Trophoblast cell (in vitro differentiated cells and primary cell): ENCODE measurements around the gene LPGAT1.
"Not testable (repeated sequence)": the region's sequence is repeated elsewhere in the genome, so short reads cannot be mapped to it uniquely, and the experiment has no call there.

ENCODE experiments used
- DNase-seq, 2 donors: peaks; one replicate each; pipeline ENCODE4 v3.0.0-alpha.2; 2016
- H2AFZ ChIP-seq: 2 replicates; pipeline ENCODE4 v1.6.1; 2013; ENCODE audit warnings: low read length, moderate library complexity, mild to moderate bottlenecking; ENCODE audit not compliant: insufficient read depth, poor library complexity
- H2AK5ac ChIP-seq: 2 replicates; pipeline ENCODE4 v1.6.1; 2013; ENCODE audit warnings: mild to moderate bottlenecking, low read length
- H2BK120ac ChIP-seq: 2 replicates; pipeline ENCODE4 v1.6.1; 2013; ENCODE audit warnings: low read length, mild to moderate bottlenecking, moderate library complexity; ENCODE audit not compliant: insufficient read depth, poor library complexity
- H2BK12ac ChIP-seq: 2 replicates; pipeline ENCODE4 v1.6.1; 2013; ENCODE audit warnings: mild to moderate bottlenecking, low read length, moderate library complexity
- H2BK5ac ChIP-seq: 2 replicates; pipeline ENCODE4 v1.6.1; 2013; ENCODE audit warnings: low read length, low read depth, moderate library complexity, mild to moderate bottlenecking; ENCODE audit not compliant: poor library complexity
- H3K14ac ChIP-seq: 2 replicates; pipeline ENCODE4 v1.6.1; 2013; ENCODE audit warnings: mild to moderate bottlenecking, low read length
- H3K18ac ChIP-seq: 2 replicates; pipeline ENCODE4 v1.6.1; 2013; ENCODE audit warnings: mild to moderate bottlenecking, low read length
- H3K23ac ChIP-seq: 2 replicates; pipeline ENCODE4 v1.6.1; 2013; ENCODE audit warnings: low read length
- H3K27ac ChIP-seq: 2 replicates; pipeline ENCODE4 v1.5.1; 2013; ENCODE audit warnings: low read depth, mild to moderate bottlenecking, inconsistent platforms, low read length, moderate library complexity
- H3K27me3 ChIP-seq: 2 replicates; pipeline ENCODE4 v1.6.1; 2013; ENCODE audit warnings: inconsistent platforms, mild to moderate bottlenecking, low read length, moderate library complexity; ENCODE audit not compliant: insufficient read depth
- H3K36me3 ChIP-seq, 2 experiments: 1 replicate in 1 of 2; 2 replicates in 1 of 2; pipeline ENCODE4 v1.6.1; 2013; ENCODE audit warnings: low read length in 2 of 2, mild to moderate bottlenecking in 2 of 2, moderate library complexity in 1 of 2; ENCODE audit not compliant: insufficient read depth in 2 of 2, control insufficient read depth in 1 of 2
- H3K4ac ChIP-seq: 2 replicates; pipeline ENCODE4 v1.6.1; 2013; ENCODE audit warnings: low read depth, mild to moderate bottlenecking, low read length, moderate library complexity
- H3K4me1 ChIP-seq, 2 experiments: 1 replicate in 1 of 2; 2 replicates in 1 of 2; pipeline ENCODE4 v1.6.1; 2013; ENCODE audit warnings: low read length in 2 of 2, mild to moderate bottlenecking in 2 of 2, moderate library complexity in 1 of 2; ENCODE audit not compliant: insufficient read depth in 2 of 2, control insufficient read depth in 1 of 2
- H3K4me2 ChIP-seq: 2 replicates; pipeline ENCODE4 v1.6.1; 2013; ENCODE audit warnings: inconsistent platforms, mild to moderate bottlenecking, low read length, moderate library complexity
- H3K4me3 ChIP-seq: 2 replicates; pipeline ENCODE4 v1.5.1; 2013; ENCODE audit warnings: mild to moderate bottlenecking, low read depth, low read length, inconsistent platforms
- H3K79me1 ChIP-seq: one replicate; pipeline ENCODE4 v1.6.1; 2013; ENCODE audit warnings: low read length
- H3K79me2 ChIP-seq: 2 replicates; pipeline ENCODE4 v1.6.1; 2013; ENCODE audit warnings: low read length, mild to moderate bottlenecking; ENCODE audit not compliant: control insufficient read depth, insufficient read depth, poor library complexity
- H3K9ac ChIP-seq: 2 replicates; pipeline ENCODE4 v1.6.1; 2013; ENCODE audit warnings: mild to moderate bottlenecking, low read length
- H3K9me3 ChIP-seq: 2 replicates; pipeline ENCODE4 v1.6.1; 2013; ENCODE audit warnings: low read depth, mild to moderate bottlenecking, control low read depth, inconsistent platforms, low read length; ENCODE audit not compliant: insufficient read depth
- H4K12ac ChIP-seq: 2 replicates; pipeline ENCODE4 v1.6.1; 2013; ENCODE audit warnings: low read depth, mild to moderate bottlenecking, low read length, moderate library complexity
- H4K8ac ChIP-seq: 2 replicates; pipeline ENCODE4 v1.6.1; 2013; ENCODE audit warnings: low read depth, mild to moderate bottlenecking, low read length, moderate library complexity
- H4K91ac ChIP-seq: one replicate; pipeline ENCODE4 v1.6.1; 2013; ENCODE audit warnings: low read depth, mild to moderate bottlenecking, low read length, moderate library complexity
- WGBS: extraction: QIAGEN DNeasy Blood & Tissue Kit; methylation state at CpG from one replicate; pipeline ENCODE4 v1.1.7; 2013; ENCODE audit warnings: missing lambda C conversion rate; ENCODE audit not compliant: insufficient read length, insufficient coverage; ENCODE audit errors: extremely low coverage; 5-methylcytosine and 5-hydroxymethylcytosine counted together

Gene LPGAT1

GRCh38 chr1:211874521-211875347 is 44.2 kb upstream of the LPGAT1 start:
- WGBS, result no CpG with 5 or more reads among the region's 25 CpGs

GRCh38 chr1:211873731-211874130 is 43.2 kb upstream of the LPGAT1 start:
- not testable (repeated sequence) for H3K4me2 ChIP-seq, H2BK5ac ChIP-seq, H4K91ac ChIP-seq, H3K9me3 ChIP-seq, H2AK5ac ChIP-seq, H3K23ac ChIP-seq, H3K18ac ChIP-seq, H3K4ac ChIP-seq, H3K36me3 ChIP-seq, DNase-seq, H2BK120ac ChIP-seq, H3K27me3 ChIP-seq, H3K14ac ChIP-seq, H2AFZ ChIP-seq, H4K8ac ChIP-seq, H2BK12ac ChIP-seq, H3K79me1 ChIP-seq, H3K4me3 ChIP-seq, H3K27ac ChIP-seq, H3K9ac ChIP-seq, H3K4me1 ChIP-seq, H4K12ac ChIP-seq, H3K79me2 ChIP-seq
- no CpG with 5 or more reads among the region's 3 CpGs for WGBS

More at GRCh38 chr1:211874521-211875347, 44.2 kb upstream of the LPGAT1 start:
- Histone ChIP-seq H2BK5ac (no peak overlapping the region), H4K12ac (no peak overlapping the region), H3K9me3 (peaks cover 2% of the 10 kb centered on the region), H3K79me2 (no peaks in the 10 kb centered on the region), H4K91ac (no peak overlapping the region), H3K23ac (no peak overlapping the region), H3K18ac (no peak overlapping the region), H3K27me3 (no peaks in the 10 kb centered on the region), H3K4me3 (no peak overlapping the region), H3K4ac (no peak overlapping the region), H3K4me1 (no peaks in the 10 kb centered on the region), H2AFZ (no peak overlapping the region), H4K8ac (no peak overlapping the region), H3K79me1 (no peaks in the 10 kb centered on the region), H2BK12ac (no peak overlapping the region), H3K27ac (no peak overlapping the region), H3K4me2 (no peak overlapping the region), H3K14ac (no peak overlapping the region), H3K36me3 (no peaks in the 10 kb centered on the region), H2AK5ac (no peak overlapping the region), H3K9ac (no peak overlapping the region), H2BK120ac (no peak overlapping the region)
- no peak for DNase-seq

- Histone ChIP-seq H4K91ac (no peak overlapping the region), H3K18ac (no peak overlapping the region), H3K79me2 (no peaks in the 10 kb centered on the region), H3K9me3 (no peaks in the 10 kb centered on the region), H2BK12ac (no peak overlapping the region), H3K79me1 (no peaks in the 10 kb centered on the region), H3K4me3 (no peak overlapping the region), H2AK5ac (no peak overlapping the region), H2BK120ac (no peak overlapping the region), H3K4me1 (no peaks in the 10 kb centered on the region), H3K23ac (no peak overlapping the region), H3K27me3 (no peaks in the 10 kb centered on the region), H3K9ac (no peak overlapping the region), H3K36me3 (no peaks in the 10 kb centered on the region), H3K27ac (no peak overlapping the region), H2AFZ (no peak overlapping the region), H4K12ac (no peak overlapping the region), H3K14ac (no peak overlapping the region), H2BK5ac (no peak overlapping the region), H4K8ac (no peak overlapping the region), H3K4me2 (no peak overlapping the region), H3K4ac (no peak overlapping the region)
- WGBS, result no CpG with 5 or more reads among the region's 1 CpG
- no peak for DNase-seq
Observed at GRCh38 chr1:211870156-211870555, 39.6 kb upstream of the LPGAT1 start.

GRCh38 chr1:211865180-211865579 is 34.6 kb upstream of the LPGAT1 start:
- no peak overlapping the region for H2BK120ac ChIP-seq
- no peak overlapping the region for H3K4me2 ChIP-seq
- H3K4me3 ChIP-seq, result no peak overlapping the region
- no peaks in the 10 kb centered on the region for H3K79me1 ChIP-seq
- DNase-seq, result no peak
- no peak overlapping the region for H4K91ac ChIP-seq
- H3K23ac ChIP-seq, result no peak overlapping the region
- no peak overlapping the region for H2AK5ac ChIP-seq
- no peak overlapping the region for H2AFZ ChIP-seq
- H3K79me2 ChIP-seq, result no peaks in the 10 kb centered on the region
- no peak overlapping the region for H3K4ac ChIP-seq
- H4K8ac ChIP-seq, result no peak overlapping the region
- no peak overlapping the region for H3K27ac ChIP-seq
- H2BK12ac ChIP-seq, result no peak overlapping the region
- WGBS, result no CpG with 5 or more reads among the region's 2 CpGs
- peaks cover 2% of the 10 kb centered on the region for H3K9me3 ChIP-seq
- no peaks in the 10 kb centered on the region for H3K27me3 ChIP-seq
- no peak overlapping the region for H4K12ac ChIP-seq
- no peaks in the 10 kb centered on the region for H3K36me3 ChIP-seq
- H3K14ac ChIP-seq, result no peak overlapping the region
- no peak overlapping the region for H2BK5ac ChIP-seq
- H3K9ac ChIP-seq, result no peak overlapping the region
- no peaks in the 10 kb centered on the region for H3K4me1 ChIP-seq
- H3K18ac ChIP-seq, result no peak overlapping the region
